B cell (primary cell): Measurements from ENCODE around the gene EDC3. TPM values are rescaled to one million over a fixed set of nuclear protein-coding genes. Genes with fewer than 3 reads are reported as not detected.

ENCODE experiments used
- ATAC-seq: fragments of 200-7000 bp; cut with Tn5 transposase; one replicate; pipeline ENCODE4 v1.10.0; 2021; ENCODE audit warnings: low read depth, mild to moderate bottlenecking, moderate number of reproducible peaks, moderate library complexity
- CTCF ChIA-PET: fragments of 350-600 bp; sonication (Branson Sonifier 250); formaldehyde crosslinking; loops from one replicate; lab custom pipeline; 2021; ENCODE audit warnings: antibody characterized with exemption, inconsistent platforms; lab: Charles Lee
- POLR2A ChIA-PET: fragments of 350-600 bp; sonication (Branson Sonifier 250); formaldehyde crosslinking; loops from one replicate; lab custom pipeline; 2021; ENCODE audit warnings: antibody characterized with exemption; lab: Charles Lee
- DNase-seq: peaks from one replicate; pipeline ENCODE4 v3.0.0; 2013
- H2AFZ ChIP-seq: 2 replicates; pipeline ENCODE4 v1.6.1; 2012; ENCODE audit warnings: mild to moderate bottlenecking, low read depth, low read length; ENCODE audit not compliant: insufficient read depth, poor library complexity, severe bottlenecking
- H3K27ac ChIP-seq, 2 donors: 1 replicate in 1 of 2; 2 replicates in 1 of 2; pipeline ENCODE4 v1.5.1; 2012 to 2013; ENCODE audit warnings: low read length in 2 of 2, mild to moderate bottlenecking in 2 of 2, moderate library complexity in 1 of 2
- H3K27me3 ChIP-seq, 4 experiments: fragments of 200-600 bp in 1 of 4; sonication (generic) in 1 of 4; replicated peaks in 1 of 4; 1 replicate in 2 of 4; 2 replicates in 2 of 4; pipeline versions ENCODE4 v1.6.1 to v1.7.0; 2013 to 2016; ENCODE audit warnings: low read length in 3 of 4, mild to moderate bottlenecking in 2 of 4, mixed read lengths in 1 of 4, moderate library complexity in 1 of 4; ENCODE audit not compliant: insufficient read depth in 4 of 4, control insufficient read depth in 3 of 4; ENCODE audit errors: control extremely low read depth in 1 of 4
- H3K36me3 ChIP-seq, 2 experiments: replicated peaks in 1 of 2; 1 replicate in 1 of 2; 2 replicates in 1 of 2; pipeline versions ENCODE4 v1.6.1 to v1.7.1; 2013; ENCODE audit warnings: low read length in 1 of 2; ENCODE audit not compliant: insufficient read depth in 2 of 2, control insufficient read depth in 1 of 2; ENCODE audit errors: control extremely low read depth in 1 of 2, extremely low read depth in 1 of 2
- H3K4me1 ChIP-seq, 2 donors: fragments of 200-600 bp in 1 of 2; sonication (generic) in 1 of 2; 1 replicate in 1 of 2; 2 replicates in 1 of 2; pipeline versions ENCODE4 v1.5.1 to v1.6.1; 2013 to 2017; ENCODE audit warnings: low read length in 2 of 2; ENCODE audit not compliant: control insufficient read depth in 2 of 2, insufficient read depth in 2 of 2
- H3K4me2 ChIP-seq: replicated peaks from 2 replicates; pipeline ENCODE3; 2012; ENCODE audit warnings: mild to moderate bottlenecking, low read depth, low read length; ENCODE audit not compliant: poor library complexity, severe bottlenecking
- H3K4me3 ChIP-seq, 5 experiments: fragments of 200-600 bp in 1 of 5; sonication (generic) in 1 of 5; 1 replicate in 3 of 5; 2 replicates in 2 of 5; pipeline versions ENCODE4 v1.5.1 to v1.7.0; 2011 to 2016; ENCODE audit warnings: low read length in 4 of 5, mild to moderate bottlenecking in 4 of 5, low read depth in 2 of 5, control low read depth in 1 of 5, moderate library complexity in 1 of 5; ENCODE audit not compliant: insufficient read depth in 1 of 5; ENCODE audit errors: control extremely low read depth in 1 of 5, extremely low read depth in 1 of 5
- H3K79me2 ChIP-seq: fragments of 200-600 bp; sonication (generic); one replicate; pipeline ENCODE4 v1.6.0; 2016; ENCODE audit warnings: low read length; ENCODE audit not compliant: control insufficient read depth, insufficient read depth
- H3K9ac ChIP-seq: fragments of 200-600 bp; sonication (generic); 2 replicates; pipeline ENCODE4 v1.6.1; 2017; ENCODE audit warnings: mild to moderate bottlenecking, low read length, moderate library complexity
- H3K9me3 ChIP-seq, 3 donors: one replicate each; pipeline versions ENCODE4 v1.6.1 to v1.7.1; 2013; ENCODE audit warnings: low read length in 2 of 3; ENCODE audit not compliant: control insufficient read depth in 2 of 3, insufficient read depth in 1 of 3; ENCODE audit errors: control extremely low read depth in 1 of 3
- H4K20me1 ChIP-seq: 2 replicates; pipeline ENCODE4 v1.6.0; 2012; ENCODE audit warnings: mild to moderate bottlenecking, low read length; ENCODE audit not compliant: insufficient read depth, control insufficient read depth, poor library complexity, severe bottlenecking
- H3K27ac Mint-ChIP-seq: one replicate; pipeline ENCODE4 v1.8.0; 2021; ENCODE audit warnings: mixed read lengths
- H3K27me3 Mint-ChIP-seq: one replicate; pipeline ENCODE4 v1.8.0; 2021; ENCODE audit warnings: mixed read lengths
- H3K4me1 Mint-ChIP-seq: one replicate; pipeline ENCODE4 v1.8.0; 2021; ENCODE audit warnings: mixed read lengths
- H3K4me3 Mint-ChIP-seq: one replicate; pipeline ENCODE4 v1.8.0; 2021; ENCODE audit warnings: mixed read lengths
- H3K9me3 Mint-ChIP-seq: one replicate; pipeline ENCODE4 v1.8.0; 2022; ENCODE audit warnings: mixed read lengths; ENCODE audit not compliant: insufficient read depth
- EZH2 ChIP-seq: IDR thresholded peaks from 2 replicates; pipeline ENCODE4 v1.6.1; 2012; ENCODE audit warnings: borderline replicate concordance, low read depth, mild to moderate bottlenecking, moderate library complexity, low read length; ENCODE audit not compliant: insufficient read depth, poor library complexity, severe bottlenecking
- WGBS: methylation state at CpG from one replicate; pipeline ENCODE4 v1.1.5; 2013; ENCODE audit warnings: missing lambda C conversion rate; ENCODE audit not compliant: insufficient coverage; 5-methylcytosine and 5-hydroxymethylcytosine counted together
- intact Hi-C: fragments of 100-400 bp; cut with micrococcal nuclease; formaldehyde crosslinking; loops from one replicate; pipeline ENCODE4 v1.10.0; 2022
- polyA plus RNA-seq: library from polyadenylated mRNA; depleted of rRNA; stranded (reverse); fragments of >200 nt; gene quantifications from 2 replicates; pipeline ENCODE4 v1.2.3, GENCODE V29; 2012
- total RNA-seq, 2 donors: library from RNA; stranded (reverse); fragments of 120-200 nt in 1 of 2; gene quantifications; 1 replicate in 1 of 2; 2 replicates in 1 of 2; pipeline versions ENCODE4 v1.2.3 to v1.2.4, GENCODE V29; 2013 to 2022
- TF ChIP-seq, protein P1 (sequence below): fragments of 200-600 bp; IDR thresholded peaks from one replicate; pipeline ENCODE4 v1.8.0; 2022; ENCODE audit warnings: antibody characterized with exemption, mild to moderate bottlenecking

Gene EDC3
- total and polyA plus RNA-seq, 2 donors (not counting 1 experiment from before 2014, with no cell fraction given), result 16.9 to 55.4 TPM

DNA sequence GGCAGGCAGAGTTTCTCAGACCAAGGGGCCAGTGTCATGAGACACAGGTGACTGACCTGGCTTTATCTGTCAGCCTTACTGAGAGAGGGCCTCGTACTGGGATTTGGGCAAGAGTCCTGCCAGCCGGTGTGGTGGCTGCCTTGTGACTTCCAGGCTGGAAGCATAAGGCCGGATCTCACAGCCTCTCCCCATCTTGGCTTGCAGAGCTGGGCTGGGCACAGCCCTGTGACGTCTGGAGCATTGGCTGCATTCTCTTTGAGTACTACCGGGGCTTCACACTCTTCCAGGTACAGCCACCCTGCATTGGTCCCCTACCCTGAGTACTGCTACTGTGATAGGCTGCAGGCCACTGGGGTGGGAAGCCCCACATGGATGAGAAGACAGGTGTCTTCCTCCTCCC lies 68.1 kb downstream of the EDC3 start:
- Histone ChIP-seq H3K27me3 (no peaks in the 10 kb centered on the region), H3K9me3 (no peaks in the 10 kb centered on the region), H4K20me1 (peaks cover 81% of the 10 kb centered on the region), H3K4me2 (peak overlapping the region; percentile 61), H3K9ac (no peak overlapping the region), H3K27ac (peak overlapping the region; percentile 61 to 77), H2AFZ (no peak overlapping the region), H3K36me3 (peaks cover 1 to 90% of the 10 kb centered on the region in 2 experiments), H3K4me1 (peaks cover 50 to 77% of the 10 kb centered on the region in 2 donors), H3K79me2 (peaks cover 27% of the 10 kb centered on the region), H3K4me3 (no peak overlapping the region)
- H3K9me3 Mint-ChIP-seq, result no peaks in the 10 kb centered on the region
- 99% methylated on average over 5 of the region's 5 CpGs for WGBS
- CTCF ChIA-PET, result interaction anchor here (0.7 to 23.4 kb wide), 9 partner anchors 5 to 323 kb away, joined by 3 to 596 read pairs (median 6); partner anchors contain the start of genes CLK3 and CSK
- DNase-seq (no peak), ATAC-seq (no peak)
- H3K4me1 Mint-ChIP-seq, result peaks cover 63% of the 10 kb centered on the region
- H3K4me3 Mint-ChIP-seq, result peak overlapping the region; percentile 77
- peak overlapping the region; percentile 96 for H3K27ac Mint-ChIP-seq
- POLR2A ChIA-PET, result interaction anchor here (1.8 kb wide), 1 partner anchor 10 kb away, joined by 5 read pairs; no protein-coding TSS in a partner anchor
- intact Hi-C loops, result no loop called here
- H3K27me3 Mint-ChIP-seq, result no peaks in the 10 kb centered on the region
- no peak for TF ChIP-seq EZH2
- TF ChIP-seq, protein P1, sequence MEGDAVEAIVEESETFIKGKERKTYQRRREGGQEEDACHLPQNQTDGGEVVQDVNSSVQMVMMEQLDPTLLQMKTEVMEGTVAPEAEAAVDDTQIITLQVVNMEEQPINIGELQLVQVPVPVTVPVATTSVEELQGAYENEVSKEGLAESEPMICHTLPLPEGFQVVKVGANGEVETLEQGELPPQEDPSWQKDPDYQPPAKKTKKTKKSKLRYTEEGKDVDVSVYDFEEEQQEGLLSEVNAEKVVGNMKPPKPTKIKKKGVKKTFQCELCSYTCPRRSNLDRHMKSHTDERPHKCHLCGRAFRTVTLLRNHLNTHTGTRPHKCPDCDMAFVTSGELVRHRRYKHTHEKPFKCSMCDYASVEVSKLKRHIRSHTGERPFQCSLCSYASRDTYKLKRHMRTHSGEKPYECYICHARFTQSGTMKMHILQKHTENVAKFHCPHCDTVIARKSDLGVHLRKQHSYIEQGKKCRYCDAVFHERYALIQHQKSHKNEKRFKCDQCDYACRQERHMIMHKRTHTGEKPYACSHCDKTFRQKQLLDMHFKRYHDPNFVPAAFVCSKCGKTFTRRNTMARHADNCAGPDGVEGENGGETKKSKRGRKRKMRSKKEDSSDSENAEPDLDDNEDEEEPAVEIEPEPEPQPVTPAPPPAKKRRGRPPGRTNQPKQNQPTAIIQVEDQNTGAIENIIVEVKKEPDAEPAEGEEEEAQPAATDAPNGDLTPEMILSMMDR, result no peak
